Cardiac ventricle fibroblast (primary cell): ENCODE measurements around the gene INTS12. TPM values are rescaled to one million over a fixed set of nuclear protein-coding genes. Genes with fewer than 3 reads are reported as not detected.

Source experiments
- total RNA-seq: library from RNA; depleted of rRNA; stranded (reverse); fragments of >200 nt; gene quantifications from 2 replicates; pipeline ENCODE4 v1.2.3, GENCODE V29; 2015

The INTS12 gene, protein sequence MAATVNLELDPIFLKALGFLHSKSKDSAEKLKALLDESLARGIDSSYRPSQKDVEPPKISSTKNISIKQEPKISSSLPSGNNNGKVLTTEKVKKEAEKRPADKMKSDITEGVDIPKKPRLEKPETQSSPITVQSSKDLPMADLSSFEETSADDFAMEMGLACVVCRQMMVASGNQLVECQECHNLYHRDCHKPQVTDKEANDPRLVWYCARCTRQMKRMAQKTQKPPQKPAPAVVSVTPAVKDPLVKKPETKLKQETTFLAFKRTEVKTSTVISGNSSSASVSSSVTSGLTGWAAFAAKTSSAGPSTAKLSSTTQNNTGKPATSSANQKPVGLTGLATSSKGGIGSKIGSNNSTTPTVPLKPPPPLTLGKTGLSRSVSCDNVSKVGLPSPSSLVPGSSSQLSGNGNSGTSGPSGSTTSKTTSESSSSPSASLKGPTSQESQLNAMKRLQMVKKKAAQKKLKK
- 9.8 and 18.8 TPM in 2 replicates for total RNA-seq

DNA sequence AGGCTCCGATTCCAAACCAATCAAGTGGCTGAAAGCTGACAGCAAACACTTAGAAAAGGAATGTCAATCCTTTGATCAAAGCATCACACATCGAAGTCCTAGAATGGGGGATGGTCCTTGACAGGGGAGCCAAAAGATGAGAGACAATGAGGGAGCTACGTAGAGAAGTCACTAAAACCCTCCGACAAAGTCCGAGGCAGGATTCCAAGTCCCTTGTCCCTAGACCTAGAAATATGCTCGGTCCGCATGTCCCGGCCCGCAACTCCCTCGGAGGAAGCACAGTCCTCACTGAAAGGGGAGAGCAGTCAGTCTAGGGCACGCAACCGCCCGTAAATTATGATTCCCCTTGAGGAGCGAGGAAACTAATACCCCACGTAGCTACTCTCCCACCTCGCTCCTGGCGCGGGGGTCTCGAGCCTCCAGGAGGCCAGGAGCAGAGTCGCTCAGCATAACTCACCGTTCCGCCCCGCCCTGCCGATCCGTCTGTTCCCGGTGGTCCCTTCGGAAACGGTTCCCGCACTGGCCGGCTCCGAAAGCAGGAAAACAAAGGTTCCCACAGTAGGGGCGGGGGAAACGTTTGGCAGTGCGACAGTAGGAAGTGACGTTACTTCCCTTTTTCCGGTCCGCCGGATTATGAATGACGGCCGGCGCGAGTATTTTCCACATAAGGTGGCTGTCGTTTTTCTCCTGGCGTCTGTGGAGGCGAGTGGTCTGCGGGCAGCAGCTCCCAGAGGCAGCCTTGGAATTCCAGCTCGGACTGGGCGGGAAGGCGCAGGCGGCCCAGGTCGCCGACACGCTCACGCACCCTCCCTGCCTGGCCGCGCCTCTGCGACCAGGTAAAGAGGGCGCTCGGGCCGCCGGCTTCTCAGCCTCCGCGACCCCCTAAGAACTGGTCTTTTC, at the start of gene INTS12, which contains the start of gene GSTCD:
Gene INTS12, minus strand, starts transcription at position 509 of the 900 bp plus-strand sequence. CDS start 8,684 bp downstream, outside the sequence.
Gene GSTCD, plus strand, starts transcription at position 604 of the 900 bp plus-strand sequence. CDS start 8,830 bp downstream, outside the sequence.

Other genes with a start within 250 kb of the INTS12 start
- 52.0 and 62.3 TPM in 2 replicates for gene PPA2, start 234.6 kb downstream of the INTS12 start, total RNA-seq
- 0.15 TPM in 1 of 2 replicates, not detected in the other for gene ARHGEF38, start 156.1 kb downstream of the INTS12 start, total RNA-seq
- gene GSTCD, start 95 bp upstream of the INTS12 start, total RNA-seq: 2.9 and 3.6 TPM in 2 replicates
- under 0.01 and 0.29 TPM in 2 replicates for gene NPNT, start 186.8 kb upstream of the INTS12 start, total RNA-seq